Epithelial cell of esophagus (primary cell): ENCODE results near the gene PDSS1.
A peak's percentile ranks its signal among the peaks of the same experiment; 100 is the strongest.

Source experiments
- DNase-seq: peaks from one replicate; pipeline ENCODE4 v3.0.0; 2010; ENCODE audit warnings: low read depth
- H3K4me3 ChIP-seq: 2 replicates; pipeline ENCODE4 v1.5.1; 2011; ENCODE audit warnings: mild to moderate bottlenecking, low read length, control low read depth
- CTCF ChIP-seq: IDR thresholded peaks from 2 replicates; pipeline ENCODE4 v1.5.1; 2011; ENCODE audit warnings: low read depth, mild to moderate bottlenecking, low read length, control low read depth, inconsistent platforms; ENCODE audit not compliant: insufficient read depth; ENCODE audit errors: missing control alignments

PDSS1 gene

GRCh38 chr10:26759008-26759407 lies 61.5 kb downstream of the PDSS1 start:
- DNase-seq, result no peak
- TF ChIP-seq CTCF, result no peak
- no peak overlapping the region for H3K4me3 ChIP-seq

DNA sequence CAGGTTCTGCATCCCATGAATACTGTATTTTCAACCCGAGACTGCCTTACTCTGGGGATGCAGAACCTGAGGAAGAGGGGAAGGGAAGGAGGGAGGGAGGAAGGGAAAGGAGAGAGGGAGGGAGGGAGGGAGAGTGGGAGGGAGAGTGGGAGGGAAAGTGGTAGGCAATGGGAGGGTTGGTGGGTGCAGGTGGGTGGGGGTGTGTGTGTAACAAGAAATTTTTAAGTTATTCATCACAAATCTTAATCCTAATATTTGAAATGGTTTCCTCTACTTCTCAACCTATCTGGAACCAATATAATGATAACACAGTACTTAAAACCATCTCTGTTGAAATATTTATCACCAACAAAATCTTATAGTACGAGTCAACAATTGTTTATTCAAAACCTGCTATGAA lies 68.0 kb downstream of the PDSS1 start:
- H3K4me3 ChIP-seq, result no peak overlapping the region
- DNase-seq, result no peak
- no peak for TF ChIP-seq CTCF

DNA sequence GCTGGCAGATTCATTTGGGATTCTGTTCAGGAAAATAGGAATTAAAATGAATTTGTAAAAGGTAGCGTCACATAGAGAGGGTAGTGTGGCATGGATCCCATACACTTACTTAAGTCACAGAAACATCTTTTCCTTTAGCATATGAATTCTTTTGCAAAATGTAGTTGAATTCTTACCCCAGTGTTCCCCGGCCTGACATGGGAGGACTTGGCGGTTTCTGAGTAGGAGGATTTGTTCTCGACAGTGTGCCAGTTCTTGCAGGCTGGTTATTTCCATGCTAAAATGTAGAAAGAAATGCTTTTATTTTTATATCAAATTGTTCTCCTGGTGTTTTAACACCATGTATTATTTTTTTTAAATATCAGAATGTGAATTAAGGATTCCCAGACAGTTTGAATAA lies 72.6 kb downstream of the PDSS1 start:
- no peak overlapping the region for H3K4me3 ChIP-seq
- no peak for TF ChIP-seq CTCF
- DNase-seq, result no peak

GRCh38 chr10:26773633-26774032 lies 76.1 kb downstream of the PDSS1 start:
- no peak overlapping the region for H3K4me3 ChIP-seq
- DNase-seq, result no peak
- TF ChIP-seq CTCF, result no peak

- DNase-seq, result peak; percentile 55
- no peak overlapping the region for H3K4me3 ChIP-seq
These were observed 78.8 kb downstream of the PDSS1 start for GRCh38 chr10:26776258-26776657.

DNA sequence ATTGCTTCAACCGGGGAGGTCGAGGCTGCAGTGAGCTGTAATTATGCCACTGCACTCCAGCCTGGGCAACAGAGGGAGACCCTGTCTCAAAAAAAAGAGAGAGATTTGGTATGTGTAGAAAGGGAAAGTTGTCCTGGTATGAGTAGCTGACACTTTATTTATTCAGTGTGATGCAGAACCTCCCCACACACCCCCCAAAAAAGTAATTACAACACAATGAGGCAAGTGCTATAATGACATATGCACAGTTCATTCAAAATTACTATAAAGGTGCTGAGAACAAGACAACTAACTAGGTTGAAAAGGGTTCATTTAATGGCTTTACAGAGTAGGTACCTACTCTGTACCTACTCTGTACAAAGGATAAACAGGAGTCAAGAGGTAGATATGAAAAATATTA lies 80.2 kb downstream of the PDSS1 start:
- no peak overlapping the region for H3K4me3 ChIP-seq
- no peak for TF ChIP-seq CTCF
- DNase-seq, result no peak

More at GRCh38 chr10:26776258-26776657, 78.8 kb downstream of the PDSS1 start:
- no peak for TF ChIP-seq CTCF

DNA sequence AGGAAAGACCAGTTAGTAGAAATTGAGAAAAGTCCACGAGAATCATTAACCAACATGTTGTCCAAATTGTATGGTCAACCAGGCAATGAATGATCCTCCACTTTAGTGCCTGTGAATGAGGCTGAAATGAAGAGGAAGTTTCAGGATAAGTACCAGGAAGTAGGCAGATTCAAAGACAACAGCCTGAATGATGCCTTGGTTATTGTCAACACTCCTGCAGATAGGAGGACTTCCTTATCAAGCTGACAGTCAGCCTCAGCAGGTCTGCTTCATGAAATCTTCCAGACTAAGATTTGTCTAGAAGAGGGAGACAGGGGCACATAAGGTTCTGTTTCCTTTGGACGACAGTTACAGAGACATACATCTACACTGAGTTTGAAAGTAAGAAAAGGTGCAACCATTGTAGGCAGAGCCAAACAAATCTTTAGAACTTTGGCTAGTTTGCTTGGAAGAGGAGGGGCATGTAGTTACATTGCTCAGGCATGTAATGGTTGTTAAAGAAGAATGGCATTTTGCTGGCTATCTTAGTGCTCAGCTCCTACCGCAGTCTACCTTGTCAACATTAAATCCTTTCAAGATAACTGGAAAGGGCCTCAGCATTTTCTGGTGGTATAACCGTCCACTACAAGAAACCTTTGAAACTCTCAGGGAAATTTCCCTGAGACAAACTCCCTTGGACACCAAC lies 81.8 kb downstream of the PDSS1 start:
- peak; percentile 57 for DNase-seq
- no peak for TF ChIP-seq CTCF
- H3K4me3 ChIP-seq, result no peak overlapping the region
